SK-N-SH (cell line): ENCODE data around the gene CSRNP3. TPM values are rescaled to one million over a fixed set of nuclear protein-coding genes. Genes with fewer than 3 reads are reported as not detected.
A peak's percentile ranks its signal among the peaks of the same experiment; 100 is the strongest.

ENCODE experiments used
- CTCF ChIA-PET: fragments of 300-600, 350-600 bp; formaldehyde crosslinking; extraction: SDS; loops from one replicate; lab custom pipeline; 2021; lab: Yijun Ruan, JAX
- POLR2A ChIA-PET: fragments of 350-600 bp; sonication (Branson Sonifier 250); formaldehyde crosslinking; extraction: SDS; loops from one replicate; lab custom pipeline; 2020; ENCODE audit warnings: antibody characterized with exemption, inconsistent platforms; lab: Yijun Ruan, JAX
- DNase-seq: peaks from one replicate; pipeline ENCODE4 v3.0.0; 2012
- H2AFZ ChIP-seq: fragments of 200-600 bp; sonication (generic); 2 replicates; pipeline ENCODE4 v1.8.1; 2016; ENCODE audit warnings: antibody characterized with exemption, mild to moderate bottlenecking, low read depth
- H3F3A ChIP-seq: fragments of 200-600 bp; sonication (generic); replicated peaks from 2 replicates; pipeline ENCODE3; 2016; ENCODE audit warnings: antibody characterized with exemption, mild to moderate bottlenecking; ENCODE audit not compliant: insufficient read depth
- H3K27ac ChIP-seq, 2 experiments: fragments of 200-500 bp in 1 of 2; fragments of 200-600 bp in 1 of 2; sonication (Bioruptor generic) in 1 of 2; sonication (generic), shearing (Covaris generic) in 1 of 2; 2 replicates each; pipeline versions ENCODE4 v1.5.1 to v1.6.1; 2014 to 2016; ENCODE audit warnings: low read depth in 2 of 2, inconsistent platforms in 1 of 2, low read length in 1 of 2, mild to moderate bottlenecking in 1 of 2, mixed read lengths in 1 of 2
- H3K27me3 ChIP-seq: fragments of 200-600 bp; sonication (generic), shearing (Covaris generic); 2 replicates; pipeline ENCODE4 v1.6.1; 2016; ENCODE audit warnings: mixed run types; ENCODE audit not compliant: insufficient read depth
- H3K36me3 ChIP-seq, 2 experiments: fragments of 200-500 bp in 1 of 2; fragments of 200-600 bp in 1 of 2; sonication (Bioruptor generic) in 1 of 2; sonication (generic) in 1 of 2; replicated peaks in 1 of 2; 2 replicates each; pipeline versions ENCODE3 to v1.5.1; 2014 to 2016; ENCODE audit warnings: low read length in 1 of 2, mild to moderate bottlenecking in 1 of 2; ENCODE audit not compliant: insufficient read depth in 2 of 2, control insufficient read depth in 1 of 2
- H3K4me1 ChIP-seq, 2 experiments: fragments of 200-500 bp in 1 of 2; fragments of 200-600 bp in 1 of 2; sonication (Bioruptor generic) in 1 of 2; sonication (generic), shearing (Covaris generic) in 1 of 2; 2 replicates each; pipeline versions ENCODE4 v1.5.1 to v1.6.1; 2014 to 2016; ENCODE audit warnings: low read depth in 1 of 2, low read length in 1 of 2, mixed run types in 1 of 2; ENCODE audit not compliant: insufficient read depth in 2 of 2, control insufficient read depth in 1 of 2
- H3K4me2 ChIP-seq: fragments of 200-600 bp; sonication (generic), shearing (Covaris generic); 2 replicates; pipeline ENCODE4 v1.6.1; 2017; ENCODE audit warnings: mixed run types
- H3K4me3 ChIP-seq, 2 experiments: fragments of 200-500 bp in 1 of 2; fragments of 200-600 bp in 1 of 2; sonication (Bioruptor generic) in 1 of 2; sonication (generic), shearing (Covaris generic) in 1 of 2; 2 replicates each; pipeline versions ENCODE4 v1.5.1 to v1.8.1; 2014 to 2016; ENCODE audit warnings: low read depth in 2 of 2, inconsistent platforms in 1 of 2, low read length in 1 of 2, mild to moderate bottlenecking in 1 of 2, mixed read lengths in 1 of 2, moderate library complexity in 1 of 2
- H3K79me2 ChIP-seq: fragments of 200-600 bp; sonication (generic); 2 replicates; pipeline ENCODE4 v1.8.1; 2017; ENCODE audit warnings: mild to moderate bottlenecking; ENCODE audit not compliant: insufficient read depth
- H3K9ac ChIP-seq: fragments of 200-600 bp; sonication (generic); 2 replicates; pipeline ENCODE4 v1.6.1; 2017; ENCODE audit warnings: mixed run types
- H3K9me2 ChIP-seq: fragments of 200-600 bp; sonication (generic); 2 replicates; pipeline ENCODE4 v1.6.1; 2017; ENCODE audit warnings: mixed run types
- H3K9me3 ChIP-seq: fragments of 200-600 bp; sonication (generic); 2 replicates; pipeline ENCODE4 v1.6.1; 2017; ENCODE audit warnings: mixed run types, mild to moderate bottlenecking, moderate library complexity
- H4K20me1 ChIP-seq: fragments of 200-600 bp; sonication (generic); 2 replicates; pipeline ENCODE4 v1.6.1; 2017; ENCODE audit warnings: mild to moderate bottlenecking, mixed run types; ENCODE audit not compliant: insufficient read depth
- ELF1 ChIP-seq: IDR thresholded peaks from 2 replicates; pipeline ENCODE4 v1.4.0; 2012
- EP300 ChIP-seq, 2 experiments: IDR thresholded peaks; 2 replicates each; pipeline versions ENCODE4 v1.4.0 to v1.6.1; 2012; ENCODE audit warnings: borderline replicate concordance in 1 of 2, low read depth in 1 of 2, low read length in 1 of 2
- EZH2phosphoT487 ChIP-seq: fragments of 200-600 bp; sonication (generic); IDR thresholded peaks from 2 replicates; pipeline ENCODE4 v1.6.1; 2017; ENCODE audit warnings: low read depth, mixed run types, mild to moderate bottlenecking, antibody characterized with exemption, moderate library complexity, borderline replicate concordance
- FOXM1 ChIP-seq: IDR thresholded peaks from 2 replicates; pipeline ENCODE4 v1.4.0; 2012; ENCODE audit warnings: low read depth, mild to moderate bottlenecking
- GABPA ChIP-seq: IDR thresholded peaks from 2 replicates; pipeline ENCODE4 v1.4.0; 2012; ENCODE audit warnings: low read depth, mild to moderate bottlenecking
- NRF1 ChIP-seq: IDR thresholded peaks from 2 replicates; pipeline ENCODE4 v1.6.1; 2012; ENCODE audit warnings: low read depth, mild to moderate bottlenecking, low read length
- RAD21 ChIP-seq: IDR thresholded peaks from 2 replicates; pipeline ENCODE4 v1.6.1; 2012; ENCODE audit warnings: mild to moderate bottlenecking, low read length
- RXRA ChIP-seq: IDR thresholded peaks from 2 replicates; pipeline ENCODE4 v1.4.0; 2012; ENCODE audit warnings: low read depth, mild to moderate bottlenecking, borderline replicate concordance
- SIN3A ChIP-seq: IDR thresholded peaks from 2 replicates; pipeline ENCODE4 v1.6.1; 2012; ENCODE audit warnings: low read depth, mild to moderate bottlenecking, low read length, moderate library complexity, borderline replicate concordance
- SMC3 ChIP-seq: IDR thresholded peaks from 2 replicates; pipeline ENCODE4 v1.6.1; 2012; ENCODE audit warnings: low read depth, low read length, improper control_type of control experiment
- TAF1 ChIP-seq: IDR thresholded peaks from 2 replicates; pipeline ENCODE4 v1.6.1; 2012; ENCODE audit warnings: low read depth, mild to moderate bottlenecking, low read length, moderate library complexity, borderline replicate concordance
- TCF12 ChIP-seq: IDR thresholded peaks from 2 replicates; pipeline ENCODE4 v1.4.0; 2012
- WGBS: methylation state at CpG from one replicate; pipeline ENCODE4 v1.1.6; 2017; ENCODE audit warnings: low lambda C conversion rate; 5-methylcytosine and 5-hydroxymethylcytosine counted together
- polyA plus RNA-seq, 3 experiments: library from polyadenylated mRNA; depleted of rRNA; stranded (reverse); fragments of >200 nt; gene quantifications; 2 replicates each; pipeline ENCODE4 v1.2.3, GENCODE V29; 2012
- TF ChIP-seq, protein P1 (sequence below): fragments of 150-350 bp; IDR thresholded peaks from 2 replicates; pipeline ENCODE4 v1.6.1; 2017; ENCODE audit warnings: antibody characterized with exemption, low read length, low read depth, borderline replicate concordance
- TF ChIP-seq, protein P2 (sequence below): IDR thresholded peaks from 2 replicates; pipeline ENCODE4 v1.4.0; 2012; ENCODE audit warnings: low read depth
- TF ChIP-seq, protein P3 (sequence below): IDR thresholded peaks from 2 replicates; pipeline ENCODE4 v1.4.0; 2012; ENCODE audit warnings: low read depth, borderline replicate concordance
- TF ChIP-seq, protein P4 (sequence below): fragments of 200-600 bp; sonication (generic); IDR thresholded peaks from 2 replicates; pipeline ENCODE4 v1.6.1; 2017; ENCODE audit warnings: antibody characterized with exemption, mild to moderate bottlenecking, moderate library complexity
- TF ChIP-seq, protein P5 (sequence below): IDR thresholded peaks from 2 replicates; pipeline ENCODE4; 2012

The CSRNP3 gene
- polyA plus RNA-seq, 1 of the 3 experiments (the other 2 are of a cell fraction): 1.0 TPM

DNA sequence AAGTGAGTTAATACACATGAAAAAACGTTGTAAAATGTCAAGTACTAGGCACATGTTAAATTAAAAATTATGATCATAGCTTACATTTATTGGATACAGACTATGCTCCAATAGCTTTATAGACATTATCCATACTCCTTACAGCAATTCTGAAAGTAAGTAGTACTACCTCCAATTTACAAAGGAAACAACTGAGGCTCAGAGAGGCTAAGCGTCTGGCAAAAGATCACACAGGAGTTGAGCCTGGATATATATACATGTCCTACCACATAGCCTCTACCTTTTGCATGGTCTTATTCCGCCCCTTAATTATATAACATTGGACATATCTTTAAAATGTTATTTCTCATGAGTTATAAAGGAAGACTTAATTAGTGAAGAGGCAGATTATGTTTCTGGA lies 127.3 kb downstream of the CSRNP3 start:
- Histone ChIP-seq H3K4me2 (no peak overlapping the region), H3K4me3 (no peak overlapping the region), H3K9me3 (no peaks in the 10 kb centered on the region), H2AFZ (no peak overlapping the region), H3K79me2 (no peaks in the 10 kb centered on the region), H3K36me3 (peaks cover 6 to 27% of the 10 kb centered on the region in 2 experiments), H3F3A (no peaks in the 10 kb centered on the region), H3K9me2 (no peaks in the 10 kb centered on the region), H3K27ac (no peak overlapping the region), H3K9ac (no peak overlapping the region), H3K27me3 (no peaks in the 10 kb centered on the region), H3K4me1 (peaks cover 0 to 2% of the 10 kb centered on the region in 2 experiments; a peak in 2 of 4 replicates), H4K20me1 (no peaks in the 10 kb centered on the region)
- TF ChIP-seq NRF1: no peak
- no peak for TF ChIP-seq SMC3
- no peak for TF ChIP-seq TAF1
- TF ChIP-seq EP300 (IDR thresholded peaks at IDR 0.05; ENCODE audit: borderline replicate concordance in 1 of 2, low read depth in 1 of 2, low read length in 1 of 2): no peak
- TF ChIP-seq, protein P1, sequence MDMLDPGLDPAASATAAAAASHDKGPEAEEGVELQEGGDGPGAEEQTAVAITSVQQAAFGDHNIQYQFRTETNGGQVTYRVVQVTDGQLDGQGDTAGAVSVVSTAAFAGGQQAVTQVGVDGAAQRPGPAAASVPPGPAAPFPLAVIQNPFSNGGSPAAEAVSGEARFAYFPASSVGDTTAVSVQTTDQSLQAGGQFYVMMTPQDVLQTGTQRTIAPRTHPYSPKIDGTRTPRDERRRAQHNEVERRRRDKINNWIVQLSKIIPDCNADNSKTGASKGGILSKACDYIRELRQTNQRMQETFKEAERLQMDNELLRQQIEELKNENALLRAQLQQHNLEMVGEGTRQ: no peak
- TF ChIP-seq FOXM1: no peak
- no peak for TF ChIP-seq SIN3A
- no peak for TF ChIP-seq ELF1
- TF ChIP-seq EZH2phosphoT487: no peak
- TF ChIP-seq RXRA: no peak
- TF ChIP-seq RAD21: no peak
- no peak for TF ChIP-seq GABPA
- TF ChIP-seq TCF12: no peak
- ChIA-PET POLR2A (no interaction called here), CTCF (interaction anchor here (0.7 kb wide), 1 partner anchor 10 kb away, joined by 3 read pairs; no protein-coding TSS in a partner anchor)
- WGBS: 83% methylated on average over 3 of the region's 3 CpGs
- DNase-seq: no peak

DNA sequence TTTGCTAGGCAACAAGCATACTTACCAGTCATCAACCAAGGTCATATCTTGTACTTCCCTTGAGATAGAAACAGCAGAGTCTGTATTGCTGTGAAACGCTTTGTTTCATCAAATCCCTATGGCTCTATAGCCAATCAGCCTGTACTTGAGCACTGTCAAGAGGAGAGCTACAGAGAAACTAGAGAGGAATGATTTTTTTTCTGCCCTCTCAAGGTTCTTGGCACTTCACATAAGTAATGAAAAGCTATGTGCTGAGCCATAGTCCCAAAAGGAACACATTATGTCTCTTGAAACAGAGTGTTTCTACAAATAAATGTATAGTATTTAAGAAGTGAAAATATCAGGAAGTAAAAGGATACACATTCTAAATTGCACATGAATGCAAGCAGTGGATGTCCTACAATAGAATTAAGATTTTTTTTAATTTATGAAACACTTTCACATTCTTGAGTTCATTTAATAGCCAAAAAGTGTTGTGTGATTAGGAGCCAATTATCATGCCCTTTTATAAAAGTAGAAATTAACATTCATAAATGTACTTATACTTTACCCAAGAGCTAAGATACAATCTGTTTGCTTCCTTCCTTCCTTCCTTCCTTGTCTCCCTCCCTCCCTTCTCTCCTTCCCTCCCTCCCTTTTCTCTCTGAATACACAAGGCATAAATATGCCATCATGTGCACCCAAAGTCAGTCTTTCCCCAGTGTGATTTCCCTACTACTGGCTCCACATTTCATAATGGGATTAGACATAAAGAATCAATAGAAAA lies 131.8 kb downstream of the CSRNP3 start:
- Histone ChIP-seq H4K20me1 (no peaks in the 10 kb centered on the region), H3K36me3 (peaks cover 6 to 20% of the 10 kb centered on the region in 2 experiments), H3F3A (no peaks in the 10 kb centered on the region), H2AFZ (no peak overlapping the region), H3K4me2 (no peak overlapping the region), H3K9ac (no peak overlapping the region), H3K4me1 (peaks cover 2 to 9% of the 10 kb centered on the region in 2 experiments; a peak in 3 of 4 replicates), H3K27me3 (no peaks in the 10 kb centered on the region), H3K9me3 (no peaks in the 10 kb centered on the region), H3K79me2 (no peaks in the 10 kb centered on the region), H3K9me2 (no peaks in the 10 kb centered on the region), H3K27ac (peak overlapping the region in 1 of 2 experiments; percentile 11; a peak in 1 of 4 replicates), H3K4me3 (no peak overlapping the region)
- 86% methylated on average over 1 of the region's 1 CpG for WGBS
- DNase-seq: no peak
- TF ChIP-seq GABPA (no peak), EZH2phosphoT487 (no peak), SIN3A (no peak), ELF1 (no peak), FOXM1 (no peak), SMC3 (no peak), RAD21 (no peak), NRF1 (no peak), RXRA (no peak), EP300 (IDR thresholded peaks at IDR 0.05; ENCODE audit: borderline replicate concordance in 1 of 2, low read depth in 1 of 2, low read length in 1 of 2) (no peak)
- TF ChIP-seq, protein P2, sequence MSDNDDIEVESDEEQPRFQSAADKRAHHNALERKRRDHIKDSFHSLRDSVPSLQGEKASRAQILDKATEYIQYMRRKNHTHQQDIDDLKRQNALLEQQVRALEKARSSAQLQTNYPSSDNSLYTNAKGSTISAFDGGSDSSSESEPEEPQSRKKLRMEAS: no peak
- TF ChIP-seq, protein P3, sequence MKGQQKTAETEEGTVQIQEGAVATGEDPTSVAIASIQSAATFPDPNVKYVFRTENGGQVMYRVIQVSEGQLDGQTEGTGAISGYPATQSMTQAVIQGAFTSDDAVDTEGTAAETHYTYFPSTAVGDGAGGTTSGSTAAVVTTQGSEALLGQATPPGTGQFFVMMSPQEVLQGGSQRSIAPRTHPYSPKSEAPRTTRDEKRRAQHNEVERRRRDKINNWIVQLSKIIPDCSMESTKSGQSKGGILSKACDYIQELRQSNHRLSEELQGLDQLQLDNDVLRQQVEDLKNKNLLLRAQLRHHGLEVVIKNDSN: no peak
- TF ChIP-seq, protein P4, sequence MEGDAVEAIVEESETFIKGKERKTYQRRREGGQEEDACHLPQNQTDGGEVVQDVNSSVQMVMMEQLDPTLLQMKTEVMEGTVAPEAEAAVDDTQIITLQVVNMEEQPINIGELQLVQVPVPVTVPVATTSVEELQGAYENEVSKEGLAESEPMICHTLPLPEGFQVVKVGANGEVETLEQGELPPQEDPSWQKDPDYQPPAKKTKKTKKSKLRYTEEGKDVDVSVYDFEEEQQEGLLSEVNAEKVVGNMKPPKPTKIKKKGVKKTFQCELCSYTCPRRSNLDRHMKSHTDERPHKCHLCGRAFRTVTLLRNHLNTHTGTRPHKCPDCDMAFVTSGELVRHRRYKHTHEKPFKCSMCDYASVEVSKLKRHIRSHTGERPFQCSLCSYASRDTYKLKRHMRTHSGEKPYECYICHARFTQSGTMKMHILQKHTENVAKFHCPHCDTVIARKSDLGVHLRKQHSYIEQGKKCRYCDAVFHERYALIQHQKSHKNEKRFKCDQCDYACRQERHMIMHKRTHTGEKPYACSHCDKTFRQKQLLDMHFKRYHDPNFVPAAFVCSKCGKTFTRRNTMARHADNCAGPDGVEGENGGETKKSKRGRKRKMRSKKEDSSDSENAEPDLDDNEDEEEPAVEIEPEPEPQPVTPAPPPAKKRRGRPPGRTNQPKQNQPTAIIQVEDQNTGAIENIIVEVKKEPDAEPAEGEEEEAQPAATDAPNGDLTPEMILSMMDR: no peak
- TF ChIP-seq, protein P5, sequence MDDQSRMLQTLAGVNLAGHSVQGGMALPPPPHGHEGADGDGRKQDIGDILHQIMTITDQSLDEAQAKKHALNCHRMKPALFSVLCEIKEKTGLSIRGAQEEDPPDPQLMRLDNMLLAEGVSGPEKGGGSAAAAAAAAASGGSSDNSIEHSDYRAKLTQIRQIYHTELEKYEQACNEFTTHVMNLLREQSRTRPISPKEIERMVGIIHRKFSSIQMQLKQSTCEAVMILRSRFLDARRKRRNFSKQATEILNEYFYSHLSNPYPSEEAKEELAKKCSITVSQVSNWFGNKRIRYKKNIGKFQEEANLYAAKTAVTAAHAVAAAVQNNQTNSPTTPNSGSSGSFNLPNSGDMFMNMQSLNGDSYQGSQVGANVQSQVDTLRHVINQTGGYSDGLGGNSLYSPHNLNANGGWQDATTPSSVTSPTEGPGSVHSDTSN: no peak
- TF ChIP-seq, protein P1: no peak
- CTCF ChIA-PET: interaction anchor here (2.3 kb wide), 1 partner anchor 273 kb away, joined by 5 read pairs; no protein-coding TSS in a partner anchor
- POLR2A ChIA-PET: no interaction called here
